PC-3 (cell line): ENCODE results near the gene ABAT. TPM values are rescaled to one million over a fixed set of nuclear protein-coding genes. Genes with fewer than 3 reads are reported as not detected.

Experiments used
- ATAC-seq: fragments of 200-7000 bp; cut with Tn5 transposase; 2 replicates; pipeline ENCODE4 v1.9.1; 2020; ENCODE audit warnings: mild to moderate bottlenecking, moderate library complexity
- BruUV-seq: library from RNA; stranded (reverse); fragments of 400-500 nt; replicated peaks from 2 replicates; lab custom pipeline; 2021; lab: Mats Ljungman, UMichigan
- CTCF ChIA-PET: fragments of 300-600 bp; sonication (Branson Sonifier 250); formaldehyde crosslinking; loops from one replicate; lab custom pipeline; 2022; ENCODE audit warnings: antibody characterized with exemption; lab: Charles Lee
- POLR2A ChIA-PET: fragments of 300-600 bp; sonication (Branson Sonifier 250); formaldehyde crosslinking; loops from one replicate; lab custom pipeline; 2022; ENCODE audit warnings: antibody characterized with exemption; ENCODE audit not compliant: unreplicated experiment; lab: Charles Lee
- DNase-seq: peaks from one replicate; pipeline ENCODE4 v3.0.0-alpha.2; 2015
- H2AFZ ChIP-seq: fragments of 300-600 bp; sonication (generic); 2 replicates; pipeline ENCODE4 v1.6.0; 2016; ENCODE audit warnings: antibody characterized with exemption, low read length
- H3F3A ChIP-seq: fragments of 300-600 bp; sonication (generic); one replicate; pipeline ENCODE4 v1.6.0; 2017; ENCODE audit warnings: antibody characterized with exemption, low read length, control low read depth, mild to moderate bottlenecking; ENCODE audit not compliant: unreplicated experiment
- H3K27ac ChIP-seq: fragments of 300-600 bp; sonication (generic); 2 replicates; pipeline ENCODE4 v1.5.1; 2016; ENCODE audit warnings: mild to moderate bottlenecking, low read length
- H3K27me3 ChIP-seq: fragments of 300-600 bp; sonication (generic); 2 replicates; pipeline ENCODE4 v1.6.1; 2016; ENCODE audit warnings: low read length, mixed read lengths
- H3K36me3 ChIP-seq: fragments of 300-600 bp; sonication (generic); 2 replicates; pipeline ENCODE4 v1.6.1; 2016; ENCODE audit warnings: low read depth, mixed run types, low read length, mixed read lengths
- H3K4me1 ChIP-seq: fragments of 300-600 bp; sonication (generic); 2 replicates; pipeline ENCODE4 v1.5.1; 2016; ENCODE audit warnings: low read length; ENCODE audit not compliant: insufficient read depth
- H3K4me2 ChIP-seq: fragments of 300-600 bp; sonication (generic); 2 replicates; pipeline ENCODE4 v1.6.0; 2016; ENCODE audit warnings: low read length
- H3K4me3 ChIP-seq: fragments of 300-600 bp; sonication (generic); 2 replicates; pipeline ENCODE4 v1.5.1; 2016; ENCODE audit warnings: mild to moderate bottlenecking, low read length, mixed read lengths
- H3K79me2 ChIP-seq: fragments of 300-600 bp; sonication (generic); 2 replicates; pipeline ENCODE4 v1.6.1; 2017; ENCODE audit warnings: low read length, mixed read lengths
- H3K9ac ChIP-seq: fragments of 300-600 bp; sonication (generic); 2 replicates; pipeline ENCODE4 v1.6.0; 2016; ENCODE audit warnings: mild to moderate bottlenecking, low read length
- H3K9me2 ChIP-seq: fragments of 300-600 bp; sonication (generic); replicated peaks from 2 replicates; pipeline ENCODE4 v1.6.1; 2016; ENCODE audit warnings: mixed run types, low read length, mixed read lengths
- H3K9me3 ChIP-seq: fragments of 300-600 bp; sonication (generic); 2 replicates; pipeline ENCODE4 v1.6.1; 2016; ENCODE audit warnings: low read length, mixed read lengths
- H4K20me1 ChIP-seq: fragments of 300-600 bp; sonication (generic); 2 replicates; pipeline ENCODE4 v1.6.1; 2016; ENCODE audit warnings: low read length, mixed read lengths
- EZH2 ChIP-seq: fragments of 300-600 bp; sonication (generic); IDR thresholded peaks from one replicate; pipeline ENCODE4 v1.6.1; 2017; ENCODE audit warnings: antibody characterized with exemption, mild to moderate bottlenecking, low read length; ENCODE audit not compliant: unreplicated experiment
- EZH2phosphoT487 ChIP-seq: fragments of 300-600 bp; sonication (generic); IDR thresholded peaks from 2 replicates; pipeline ENCODE4 v1.6.1; 2018; ENCODE audit warnings: mild to moderate bottlenecking, antibody characterized with exemption, low read length, borderline replicate concordance
- intact Hi-C: fragments of 100-400 bp; cut with micrococcal nuclease; formaldehyde crosslinking; loops from 2 replicates; pipeline ENCODE4 v1.9.0; 2023
- total RNA-seq: library from RNA; depleted of rRNA; stranded (reverse); fragments of >200 nt; gene quantifications from 2 replicates; pipeline ENCODE4 v1.2.3, GENCODE V29; 2014
- TF ChIP-seq, protein P1 (sequence below): fragments of 300-600 bp; sonication (generic); conservative IDR thresholded peaks from 2 replicates; pipeline ENCODE4 v1.5.1; 2017; ENCODE audit warnings: antibody characterized with exemption, low read depth, mild to moderate bottlenecking, low read length

ABAT gene
- total RNA-seq, 1 experiment from 2014 or later, result 0.95 TPM

DNA sequence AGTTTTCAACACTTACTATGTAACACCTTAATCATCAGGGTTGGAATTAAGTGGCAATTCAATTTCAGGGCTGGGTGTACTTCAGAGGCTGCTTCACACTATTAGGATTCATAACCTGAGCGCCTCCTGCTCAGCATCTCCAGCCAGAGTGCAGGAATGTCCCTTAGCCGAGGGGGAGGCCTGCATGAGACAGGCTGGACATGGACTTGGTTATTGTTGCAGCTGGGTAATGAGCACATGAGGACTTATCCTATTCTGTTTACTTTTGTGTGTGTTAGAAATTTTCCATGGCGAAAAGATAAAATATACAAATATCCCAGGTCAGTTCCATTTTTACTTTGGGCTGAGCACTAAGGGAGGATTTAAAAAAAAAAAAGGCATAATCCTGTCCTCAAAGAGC, 133.6 kb downstream of the ABAT start:
- TF ChIP-seq, protein P1, sequence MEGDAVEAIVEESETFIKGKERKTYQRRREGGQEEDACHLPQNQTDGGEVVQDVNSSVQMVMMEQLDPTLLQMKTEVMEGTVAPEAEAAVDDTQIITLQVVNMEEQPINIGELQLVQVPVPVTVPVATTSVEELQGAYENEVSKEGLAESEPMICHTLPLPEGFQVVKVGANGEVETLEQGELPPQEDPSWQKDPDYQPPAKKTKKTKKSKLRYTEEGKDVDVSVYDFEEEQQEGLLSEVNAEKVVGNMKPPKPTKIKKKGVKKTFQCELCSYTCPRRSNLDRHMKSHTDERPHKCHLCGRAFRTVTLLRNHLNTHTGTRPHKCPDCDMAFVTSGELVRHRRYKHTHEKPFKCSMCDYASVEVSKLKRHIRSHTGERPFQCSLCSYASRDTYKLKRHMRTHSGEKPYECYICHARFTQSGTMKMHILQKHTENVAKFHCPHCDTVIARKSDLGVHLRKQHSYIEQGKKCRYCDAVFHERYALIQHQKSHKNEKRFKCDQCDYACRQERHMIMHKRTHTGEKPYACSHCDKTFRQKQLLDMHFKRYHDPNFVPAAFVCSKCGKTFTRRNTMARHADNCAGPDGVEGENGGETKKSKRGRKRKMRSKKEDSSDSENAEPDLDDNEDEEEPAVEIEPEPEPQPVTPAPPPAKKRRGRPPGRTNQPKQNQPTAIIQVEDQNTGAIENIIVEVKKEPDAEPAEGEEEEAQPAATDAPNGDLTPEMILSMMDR, result no peak
- TF ChIP-seq EZH2 (no peak), EZH2phosphoT487 (no peak)
- Histone ChIP-seq H3K4me3 (no peak overlapping the region), H3K79me2 (peaks cover 4% of the 10 kb centered on the region), H2AFZ (no peak overlapping the region), H4K20me1 (no peaks in the 10 kb centered on the region), H3K4me2 (no peak overlapping the region), H3K36me3 (peaks cover 58% of the 10 kb centered on the region), H3K4me1 (no peaks in the 10 kb centered on the region), H3K9me2 (no peaks in the 10 kb centered on the region), H3K27ac (no peak overlapping the region), H3F3A (no peaks in the 10 kb centered on the region), H3K27me3 (no peaks in the 10 kb centered on the region), H3K9me3 (no peaks in the 10 kb centered on the region), H3K9ac (no peak overlapping the region)
- no TSS peak for BruUV-seq
- DNase-seq (no peak), ATAC-seq (no peak)
- intact Hi-C loops, result no loop called here
- ChIA-PET POLR2A (no interaction called here), CTCF (no interaction called here)

DNA sequence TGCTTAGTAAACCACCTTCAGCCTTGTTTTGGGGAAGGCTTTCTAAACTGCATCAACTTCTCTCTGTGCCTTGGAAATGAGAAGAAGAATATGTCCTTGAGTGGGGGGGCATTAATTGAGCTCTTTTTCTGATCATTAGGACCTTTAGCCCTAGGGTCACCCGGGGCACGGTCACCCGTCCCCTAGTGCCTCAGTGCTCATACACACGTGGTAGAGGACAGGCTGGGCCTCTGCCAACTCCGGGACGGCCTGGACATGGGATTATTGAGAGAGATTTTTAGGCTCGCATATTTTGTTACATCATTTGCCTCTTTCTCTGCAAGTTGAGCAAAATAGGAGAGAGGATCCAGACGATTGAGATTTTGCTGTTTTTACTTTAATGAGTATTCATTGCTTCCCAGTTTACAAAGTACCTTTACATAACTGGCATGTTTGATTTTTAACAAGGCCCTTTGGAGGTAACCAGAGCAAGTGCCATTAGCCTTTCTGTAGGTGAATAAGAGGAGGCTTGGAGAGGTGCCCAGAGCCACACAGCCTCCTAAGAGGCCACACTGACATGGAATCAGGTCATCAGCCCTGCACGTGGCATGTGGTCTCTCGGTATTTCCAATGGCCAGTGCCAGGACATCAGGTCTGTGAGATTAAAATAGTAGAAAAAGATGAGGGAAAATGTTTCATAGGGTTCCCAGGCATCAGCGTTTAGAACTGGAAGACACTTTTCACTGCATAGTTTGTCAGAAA, 134.4 kb downstream of the ABAT start:
- H3K4me2 ChIP-seq, result no peak overlapping the region
- DNase-seq (no peak), ATAC-seq (no peak)
- peaks cover 64% of the 10 kb centered on the region for H3K36me3 ChIP-seq
- H3K4me3 ChIP-seq, result no peak overlapping the region
- H3K27me3 ChIP-seq, result no peaks in the 10 kb centered on the region
- H3K27ac ChIP-seq, result no peak overlapping the region
- no peaks in the 10 kb centered on the region for H3K79me2 ChIP-seq
- no peaks in the 10 kb centered on the region for H3K9me2 ChIP-seq
- CTCF ChIA-PET, result no interaction called here
- no peaks in the 10 kb centered on the region for H3K9me3 ChIP-seq
- TF ChIP-seq EZH2phosphoT487, result no peak
- TF ChIP-seq EZH2, result no peak
- no peaks in the 10 kb centered on the region for H3F3A ChIP-seq
- no TSS peak for BruUV-seq
- no peak overlapping the region for H2AFZ ChIP-seq
- intact Hi-C loops, result no loop called here
- H3K9ac ChIP-seq, result no peak overlapping the region
- POLR2A ChIA-PET, result no interaction called here
- H3K4me1 ChIP-seq, result no peaks in the 10 kb centered on the region
- H4K20me1 ChIP-seq, result no peaks in the 10 kb centered on the region

DNA sequence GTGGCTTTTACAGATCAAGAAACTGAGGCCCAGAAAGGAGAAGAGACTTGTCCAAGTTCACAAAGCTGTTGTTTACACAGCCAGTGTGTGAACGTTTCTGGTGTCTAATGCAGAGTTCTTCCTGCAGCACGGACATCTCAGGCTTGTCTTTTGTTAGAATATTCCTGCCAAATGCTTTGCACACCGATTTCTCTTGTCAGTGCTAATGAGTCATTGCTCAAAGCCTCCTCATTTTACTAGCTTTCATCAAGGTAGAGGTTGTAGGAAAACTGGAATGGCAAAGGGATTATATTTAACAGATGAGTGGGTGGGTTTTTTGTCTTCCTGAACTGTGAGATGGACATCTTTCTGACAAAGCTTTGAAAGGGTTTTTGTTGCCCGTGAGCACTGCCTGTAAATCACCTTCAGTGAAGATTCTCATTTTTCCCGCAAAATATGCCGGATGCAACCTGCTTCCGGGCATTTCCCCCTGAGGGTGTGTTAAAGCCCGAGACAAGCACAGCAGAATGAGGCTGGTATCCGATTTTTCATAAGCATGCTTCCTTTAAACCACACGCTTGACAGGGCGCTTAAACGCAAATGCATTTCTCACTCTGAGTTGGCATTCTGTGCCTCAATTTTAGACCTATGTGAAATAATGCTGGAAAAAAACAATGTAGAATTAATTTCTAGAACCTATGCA, 137.9 kb downstream of the ABAT start:
- ChIA-PET CTCF (no interaction called here), POLR2A (no interaction called here)
- Histone ChIP-seq H4K20me1 (no peaks in the 10 kb centered on the region), H3K4me3 (no peak overlapping the region), H3K36me3 (peaks cover 61% of the 10 kb centered on the region), H3K4me2 (no peak overlapping the region), H3K9ac (no peak overlapping the region), H3K79me2 (no peaks in the 10 kb centered on the region), H3K4me1 (no peaks in the 10 kb centered on the region), H2AFZ (no peak overlapping the region), H3K9me2 (no peaks in the 10 kb centered on the region), H3K27me3 (no peaks in the 10 kb centered on the region), H3F3A (no peaks in the 10 kb centered on the region), H3K9me3 (no peaks in the 10 kb centered on the region), H3K27ac (no peak overlapping the region)
- TF ChIP-seq, protein P1, result no peak
- TF ChIP-seq EZH2, result no peak
- no peak for TF ChIP-seq EZH2phosphoT487
- DNase-seq (no peak), ATAC-seq (no peak)
- intact Hi-C loops, result no loop called here
- no TSS peak for BruUV-seq
